Pancreas (tissue), 10 donors: Measurements from ENCODE around the gene RARS2. TPM values are rescaled to one million over a fixed set of nuclear protein-coding genes. Genes with fewer than 3 reads are reported as not detected.

ENCODE experiments used
- ATAC-seq, 4 donors: fragments of 200-7000 bp; cut with Tn5 transposase; one replicate each; pipeline versions ENCODE4 v1.8.0 to v1.9.1; 2020; ENCODE audit warnings: mild to moderate bottlenecking in 4 of 4, moderate library complexity in 4 of 4
- DNase-seq, 6 donors: peaks; one replicate each; pipeline ENCODE4 v3.0.0-alpha.2; 2020
- FAIRE-seq: peaks from 2 replicates; lab custom pipeline; 2012; peaks lifted over from hg19 to GRCh38; lab: Jason Lieb, UNC
- H3K27ac ChIP-seq, 4 donors: fragments of 200-600 bp; sonication (generic); 1 replicate in 3 of 4; 2 replicates in 1 of 4; pipeline versions ENCODE4 v1.5.0 to v1.8.0; 2020
- H3K27me3 ChIP-seq, 4 donors: fragments of 200-600 bp; one replicate each; pipeline ENCODE4 v1.8.0; 2021
- H3K36me3 ChIP-seq, 3 donors: fragments of 200-600 bp; sonication (generic) in 1 of 3; one replicate each; pipeline versions ENCODE4 v1.5.0 to v1.8.0; 2020 to 2021
- H3K4me1 ChIP-seq, 3 donors: fragments of 200-600 bp; one replicate each; pipeline ENCODE4 v1.8.0; 2021
- H3K4me3 ChIP-seq, 4 donors: fragments of 200-600 bp; sonication (generic) in 2 of 4; one replicate each; pipeline versions ENCODE4 v1.5.0 to v1.8.0; 2020 to 2021
- H3K9me3 ChIP-seq, 4 donors: fragments of 200-600 bp; one replicate each; pipeline ENCODE4 v1.8.0; 2021
- CTCF ChIP-seq, 4 donors: fragments of 200-600 bp; sonication (generic) in 3 of 4; IDR thresholded peaks; one replicate each; pipeline versions ENCODE4 v1.5.0 to v1.8.0; 2021; ENCODE audit warnings: antibody characterized with exemption in 4 of 4
- WGBS, 2 donors: extraction: QIAGEN DNeasy Blood & Tissue Kit; methylation state at CpG; one replicate each; pipeline ENCODE4 v1.1.7; 2013; 5-methylcytosine and 5-hydroxymethylcytosine counted together
- intact Hi-C, 3 donors: fragments of 100-400 bp; cut with DNase I; formaldehyde crosslinking; loops; one replicate each; pipeline versions ENCODE4 v1.11.1 to v1.14.2; 2022
- polyA plus RNA-seq, 2 donors: library from polyadenylated mRNA; stranded (reverse); fragments of 200-250 nt; gene quantifications; one replicate each; pipeline ENCODE4 v1.2.3, GENCODE V29; 2013
- total RNA-seq, 6 donors: library from RNA; stranded (reverse); fragmentation: NEBNext Ultra II Directional in 4 of 6; extraction: Animal tissue kit (Norgen Biotek cat#: 25700) in 4 of 6; gene quantifications; one replicate each; pipeline versions ENCODE4 v1.2.1 to v1.2.4, GENCODE V29; 2021 to 2023
- donor health status: healthy with polysubstance abuse.
- donor health status: DM: no; HTN: no; CAD: no; lungs with moderate emphysema.
- donor health status: DM: no; HTN: no; CAD: no.
- donor health status: control.
- donor health status: control.
- donor health status: Bipolar disorder and iron deficiency.
- donor health status: DM: yes; HTN: yes; CAD: no.
- donor health status: DM: no; HTN: no; CAD: no.
- donor health status: DM: no; HTN: no; CAD: no.
- donor health status: DM: yes; HTN: yes; CAD: no.

The RARS2 gene
- total RNA-seq (10 to 100 TPM; 14.9 to 21.7 (median 16.4) TPM), polyA plus RNA-seq (10 to 100 TPM in 1 of 2 donors, 1 to 10 TPM in 1; 7.5 to 17.3 TPM)

GRCh38 chr6:87589693-87590416, at the start of gene RARS2, which contains the start of gene ORC3:
Gene RARS2 (minus strand): TSS chr6:87589987. CDS start chr6:87589957, 30 bp downstream.
Gene ORC3 (plus strand): TSS chr6:87590135. CDS start chr6:87590169, 34 bp downstream.
- H3K4me1 ChIP-seq = peaks cover 4 to 19% (median 11%) of the 10 kb centered on the region in 3 donors
- peak within 1 kb of the TSS; percentile 57 to 86 (median 70) for H3K4me3 ChIP-seq
- no peaks in the 10 kb centered on the region for H3K27me3 ChIP-seq
- DNase-seq (peak; percentile 95 to 98 (median 96)), FAIRE-seq (no peak), ATAC-seq (peak; percentile 100)
- 0% methylated on average over 49 of the region's 49 CpGs for WGBS, 2 donors
- no peak for TF ChIP-seq CTCF (IDR thresholded peaks at IDR 0.05)
- H3K9me3 ChIP-seq = no peaks in the 10 kb centered on the region
- peak within 1 kb of the TSS; percentile 61 to 78 (median 76) for H3K27ac ChIP-seq
- H3K36me3 ChIP-seq = no peaks in the 10 kb centered on the region
- intact Hi-C loops = no loop called here

GRCh38 chr6:87639373-87639772, 49.6 kb upstream of the RARS2 start:
- ATAC-seq (no peak), FAIRE-seq (no peak), DNase-seq (no peak)
- H3K27ac ChIP-seq = no peak overlapping the region
- H3K27me3 ChIP-seq = no peaks in the 10 kb centered on the region
- WGBS, 2 donors = 96% methylated on average over 4 of the region's 4 CpGs
- H3K36me3 ChIP-seq = peaks cover 0 to 5% (median 0%) of the 10 kb centered on the region in 3 donors
- TF ChIP-seq CTCF (IDR thresholded peaks at IDR 0.05) = no peak
- H3K9me3 ChIP-seq = no peaks in the 10 kb centered on the region
- H3K4me1 ChIP-seq = no peaks in the 10 kb centered on the region
- intact Hi-C loops = no loop called here
- H3K4me3 ChIP-seq = no peak overlapping the region

GRCh38 chr6:87637106-87637505, 47.3 kb upstream of the RARS2 start:
- intact Hi-C loops = no loop called here
- Histone ChIP-seq H3K36me3 (peaks cover 0 to 5% (median 0%) of the 10 kb centered on the region in 3 donors), H3K9me3 (no peaks in the 10 kb centered on the region), H3K27me3 (no peaks in the 10 kb centered on the region), H3K4me1 (no peaks in the 10 kb centered on the region), H3K27ac (no peak overlapping the region), H3K4me3 (no peak overlapping the region)
- ATAC-seq (no peak), FAIRE-seq (no peak), DNase-seq (no peak)
- TF ChIP-seq CTCF (IDR thresholded peaks at IDR 0.05) = no peak
- 96 to 97% methylated on average over 1 of the region's 1 CpG for WGBS, 2 donors

GRCh38 chr6:87636315-87636714, 46.5 kb upstream of the RARS2 start:
- ATAC-seq (no peak), DNase-seq (no peak), FAIRE-seq (no peak)
- TF ChIP-seq CTCF (IDR thresholded peaks at IDR 0.05) = no peak
- H3K9me3 ChIP-seq = no peaks in the 10 kb centered on the region
- H3K4me1 ChIP-seq = no peaks in the 10 kb centered on the region
- H3K27ac ChIP-seq = no peak overlapping the region
- intact Hi-C loops = no loop called here
- no peaks in the 10 kb centered on the region for H3K27me3 ChIP-seq
- H3K36me3 ChIP-seq = peaks cover 0 to 5% (median 0%) of the 10 kb centered on the region in 3 donors
- WGBS, 2 donors = 84 to 93% methylated on average over 1 of the region's 1 CpG
- H3K4me3 ChIP-seq = no peak overlapping the region

GRCh38 chr6:87633851-87634250, 44.1 kb upstream of the RARS2 start:
- TF ChIP-seq CTCF (IDR thresholded peaks at IDR 0.05) = no peak
- H3K27ac ChIP-seq = no peak overlapping the region
- WGBS, 2 donors = 92 to 96% methylated on average over 3 of the region's 3 CpGs
- ATAC-seq (no peak), DNase-seq (no peak), FAIRE-seq (no peak)
- H3K27me3 ChIP-seq = no peaks in the 10 kb centered on the region
- no peaks in the 10 kb centered on the region for H3K4me1 ChIP-seq
- intact Hi-C loops = no loop called here
- peaks cover 0 to 5% (median 0%) of the 10 kb centered on the region in 3 donors for H3K36me3 ChIP-seq
- no peak overlapping the region for H3K4me3 ChIP-seq
- no peaks in the 10 kb centered on the region for H3K9me3 ChIP-seq
